Suprapubic skin (tissue), 4 donors: Measurements from ENCODE around the gene GOSR2. TPM values are rescaled to one million over a fixed set of nuclear protein-coding genes. Genes with fewer than 3 reads are reported as not detected.

Experiments
- DNase-seq, 2 donors: peaks; one replicate each; pipeline ENCODE4 v3.0.0-alpha.2; 2019; ENCODE audit warnings: low spot score in 2 of 2
- H3K27ac ChIP-seq: fragments of 200-600 bp; sonication (generic); one replicate; pipeline ENCODE4 v1.5.1; 2019
- H3K27me3 ChIP-seq: fragments of 200-600 bp; sonication (generic); one replicate; pipeline ENCODE4 v1.5.1; 2019
- H3K36me3 ChIP-seq: fragments of 200-600 bp; sonication (generic); one replicate; pipeline ENCODE4 v1.5.1; 2019
- H3K4me1 ChIP-seq: fragments of 200-600 bp; sonication (generic); one replicate; pipeline ENCODE4 v1.5.1; 2019
- H3K4me3 ChIP-seq: fragments of 200-600 bp; sonication (generic); one replicate; pipeline ENCODE4 v1.5.1; 2019; ENCODE audit warnings: mild to moderate bottlenecking
- H3K9me3 ChIP-seq: fragments of 200-600 bp; sonication (generic); one replicate; pipeline ENCODE4 v1.5.1; 2019
- EP300 ChIP-seq: sonication (generic); formaldehyde crosslinking; IDR thresholded peaks from one replicate; pipeline ENCODE4 v1.6.1; 2017; ENCODE audit warnings: antibody characterized with exemption
- POLR2A ChIP-seq, 2 donors: fragments of 450-650 bp; IDR thresholded peaks; one replicate each; pipeline ENCODE4 v1.6.1; 2017; ENCODE audit warnings: antibody characterized with exemption in 2 of 2, mild to moderate bottlenecking in 2 of 2, moderate library complexity in 2 of 2
- POLR2AphosphoS5 ChIP-seq, 3 donors: sonication (generic); formaldehyde crosslinking; IDR thresholded peaks; one replicate each; pipeline ENCODE4 v1.6.1; 2017; ENCODE audit warnings: antibody characterized with exemption in 3 of 3
- WGBS: methylation state at CpG from one replicate; pipeline ENCODE4 v1.1.5; 2018; 5-methylcytosine and 5-hydroxymethylcytosine counted together
- total RNA-seq, 4 donors: library from RNA; depleted of rRNA; stranded (reverse); fragments of >200 nt; gene quantifications; one replicate each; pipeline ENCODE4 v1.1.0, GENCODE V29; 2016
- TF ChIP-seq, protein P1 (sequence below), 2 donors: fragments of 200-600 bp in 1 of 2; fragments of 450-650 bp in 1 of 2; sonication (generic) in 1 of 2; IDR thresholded peaks; one replicate each; pipeline ENCODE4 v1.5.1; 2016 to 2019; ENCODE audit warnings: antibody characterized with exemption in 2 of 2, mild to moderate bottlenecking in 1 of 2, moderate library complexity in 1 of 2

Gene GOSR2
- total RNA-seq, 4 donors from 2014 or later = 28.1 to 72.6 (median 41.1) TPM

DNA sequence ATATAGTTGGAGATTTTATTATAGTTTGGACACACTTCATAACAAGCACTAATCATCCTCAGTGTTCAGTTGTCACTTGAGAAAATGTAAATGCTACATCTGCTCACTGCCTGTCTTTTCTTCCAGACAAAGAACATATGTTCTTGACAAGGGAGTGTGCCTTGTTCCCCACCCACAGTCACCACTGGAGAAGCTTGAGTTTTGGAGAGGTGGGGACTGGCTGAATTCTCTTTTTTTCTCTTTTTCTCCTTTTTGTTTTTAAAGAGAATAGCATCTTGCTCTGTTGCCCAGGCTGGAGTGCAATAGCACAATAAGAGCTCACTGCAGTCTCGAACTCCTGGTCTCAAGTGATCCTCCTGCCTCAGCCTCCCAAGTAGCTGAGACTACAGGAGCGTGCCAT, 40.6 kb downstream of the GOSR2 start:
- H3K27me3 ChIP-seq = no peaks in the 10 kb centered on the region
- H3K36me3 ChIP-seq = peaks cover 12% of the 10 kb centered on the region

DNA sequence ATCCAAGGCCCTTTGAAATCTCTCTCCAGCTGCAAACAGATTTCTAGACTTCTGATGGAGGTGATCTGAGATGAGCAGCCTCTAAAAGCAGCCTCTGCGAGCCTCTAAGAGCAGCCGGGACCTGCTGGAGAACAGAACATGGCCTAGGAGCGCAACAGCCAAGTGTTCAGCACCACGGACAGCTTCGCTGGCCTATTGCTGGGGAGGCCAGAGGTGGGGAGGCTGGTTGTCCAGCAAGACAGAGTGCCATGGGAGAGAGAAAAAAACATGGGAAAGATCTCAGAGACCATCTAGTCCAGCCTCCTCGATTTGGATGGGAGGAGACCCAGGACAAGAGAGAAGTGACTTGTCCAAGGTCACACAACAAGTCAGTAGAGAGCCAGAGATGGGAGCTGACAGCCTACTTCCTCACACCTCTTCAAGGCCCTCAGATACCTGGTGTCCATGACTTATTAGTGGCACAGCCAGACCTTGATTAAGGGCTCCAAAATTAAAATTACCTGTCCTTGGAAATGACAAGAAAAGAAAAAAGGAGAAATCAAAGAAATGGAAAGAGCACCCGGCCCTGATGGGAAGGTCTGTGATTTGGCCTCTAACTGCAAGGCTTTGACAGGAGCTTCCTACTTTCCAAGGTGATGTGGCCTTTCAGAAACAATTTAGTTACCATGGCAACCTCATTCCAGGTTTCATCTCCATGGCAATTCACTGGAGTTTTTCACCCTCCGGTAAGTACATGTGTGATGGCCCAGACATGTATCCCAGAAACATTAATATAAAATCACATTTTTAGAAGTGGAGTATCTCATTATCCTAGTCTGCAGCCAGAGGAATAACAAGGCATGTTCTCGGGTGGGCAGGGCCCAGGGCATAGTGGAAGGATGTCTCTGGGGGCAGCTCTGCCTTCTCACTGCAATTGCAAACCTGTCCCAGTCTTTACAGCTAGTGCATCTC, 41.6 kb downstream of the GOSR2 start:
- no peak overlapping the region for H3K4me3 ChIP-seq
- no peak overlapping the region for H3K27ac ChIP-seq
- peaks cover 21% of the 10 kb centered on the region for H3K36me3 ChIP-seq
- TF ChIP-seq, protein P1, sequence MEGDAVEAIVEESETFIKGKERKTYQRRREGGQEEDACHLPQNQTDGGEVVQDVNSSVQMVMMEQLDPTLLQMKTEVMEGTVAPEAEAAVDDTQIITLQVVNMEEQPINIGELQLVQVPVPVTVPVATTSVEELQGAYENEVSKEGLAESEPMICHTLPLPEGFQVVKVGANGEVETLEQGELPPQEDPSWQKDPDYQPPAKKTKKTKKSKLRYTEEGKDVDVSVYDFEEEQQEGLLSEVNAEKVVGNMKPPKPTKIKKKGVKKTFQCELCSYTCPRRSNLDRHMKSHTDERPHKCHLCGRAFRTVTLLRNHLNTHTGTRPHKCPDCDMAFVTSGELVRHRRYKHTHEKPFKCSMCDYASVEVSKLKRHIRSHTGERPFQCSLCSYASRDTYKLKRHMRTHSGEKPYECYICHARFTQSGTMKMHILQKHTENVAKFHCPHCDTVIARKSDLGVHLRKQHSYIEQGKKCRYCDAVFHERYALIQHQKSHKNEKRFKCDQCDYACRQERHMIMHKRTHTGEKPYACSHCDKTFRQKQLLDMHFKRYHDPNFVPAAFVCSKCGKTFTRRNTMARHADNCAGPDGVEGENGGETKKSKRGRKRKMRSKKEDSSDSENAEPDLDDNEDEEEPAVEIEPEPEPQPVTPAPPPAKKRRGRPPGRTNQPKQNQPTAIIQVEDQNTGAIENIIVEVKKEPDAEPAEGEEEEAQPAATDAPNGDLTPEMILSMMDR (IDR thresholded peaks at IDR 0.05) = no peak
- no peak for TF ChIP-seq POLR2A (IDR thresholded peaks at IDR 0.05)
- TF ChIP-seq EP300 = no peak
- TF ChIP-seq POLR2AphosphoS5 (IDR thresholded peaks at IDR 0.05) = no peak
- H3K9me3 ChIP-seq = no peaks in the 10 kb centered on the region
- no peaks in the 10 kb centered on the region for H3K27me3 ChIP-seq
- 65% methylated on average over 9 of the region's 9 CpGs for WGBS
- DNase-seq = no peak
- peaks cover 2% of the 10 kb centered on the region for H3K4me1 ChIP-seq

More for the DNA sequence above, 40.6 kb downstream of the GOSR2 start:
- H3K4me1 ChIP-seq = peaks cover 2% of the 10 kb centered on the region
- no peak overlapping the region for H3K4me3 ChIP-seq
- no peak for DNase-seq
- no peak for TF ChIP-seq EP300
- no peak for TF ChIP-seq POLR2AphosphoS5 (IDR thresholded peaks at IDR 0.05)
- TF ChIP-seq POLR2A (IDR thresholded peaks at IDR 0.05) = no peak
- TF ChIP-seq, protein P1 (IDR thresholded peaks at IDR 0.05) = no peak
- no peaks in the 10 kb centered on the region for H3K9me3 ChIP-seq
- WGBS = 80% methylated on average over 2 of the region's 2 CpGs
- H3K27ac ChIP-seq = no peak overlapping the region

DNA sequence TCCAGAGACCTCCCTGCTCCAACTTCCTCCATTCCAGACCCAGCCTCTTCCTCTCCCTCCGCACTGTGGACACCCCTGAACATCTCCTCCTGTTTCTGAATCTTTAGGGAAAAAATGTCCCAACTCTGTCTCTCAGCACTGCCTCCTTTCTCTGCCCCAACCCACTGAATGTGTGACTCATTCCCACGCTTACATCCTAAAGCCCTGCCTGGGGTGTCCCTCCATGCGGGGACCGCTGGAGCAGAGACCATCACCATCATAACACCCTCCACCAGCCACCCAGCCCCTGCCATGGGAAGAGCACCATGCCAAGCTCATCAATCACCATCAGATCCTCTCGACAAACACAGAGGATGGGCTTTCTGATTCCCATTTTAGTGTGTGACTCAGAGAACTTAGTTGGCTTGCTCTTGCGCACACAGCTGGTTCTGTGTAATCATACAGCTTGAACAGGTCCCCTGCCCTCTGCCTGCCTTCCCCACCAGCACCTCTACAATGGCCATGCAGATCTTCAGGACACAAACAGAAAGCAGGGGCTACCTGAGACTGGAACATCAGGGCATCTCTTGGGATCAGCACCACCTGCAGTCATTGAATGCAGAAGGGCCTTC, 45.4 kb downstream of the GOSR2 start:
- peaks cover 17% of the 10 kb centered on the region for H3K4me1 ChIP-seq
- H3K9me3 ChIP-seq = no peaks in the 10 kb centered on the region
- no peaks in the 10 kb centered on the region for H3K27me3 ChIP-seq
- H3K27ac ChIP-seq = no peak overlapping the region
- 87% methylated on average over 6 of the region's 6 CpGs for WGBS
- TF ChIP-seq EP300 = no peak
- TF ChIP-seq POLR2A (IDR thresholded peaks at IDR 0.05) = no peak
- TF ChIP-seq, protein P1 (IDR thresholded peaks at IDR 0.05) = no peak
- no peak for TF ChIP-seq POLR2AphosphoS5 (IDR thresholded peaks at IDR 0.05)
- DNase-seq = no peak
- peaks cover 21% of the 10 kb centered on the region for H3K36me3 ChIP-seq
- no peak overlapping the region for H3K4me3 ChIP-seq

DNA sequence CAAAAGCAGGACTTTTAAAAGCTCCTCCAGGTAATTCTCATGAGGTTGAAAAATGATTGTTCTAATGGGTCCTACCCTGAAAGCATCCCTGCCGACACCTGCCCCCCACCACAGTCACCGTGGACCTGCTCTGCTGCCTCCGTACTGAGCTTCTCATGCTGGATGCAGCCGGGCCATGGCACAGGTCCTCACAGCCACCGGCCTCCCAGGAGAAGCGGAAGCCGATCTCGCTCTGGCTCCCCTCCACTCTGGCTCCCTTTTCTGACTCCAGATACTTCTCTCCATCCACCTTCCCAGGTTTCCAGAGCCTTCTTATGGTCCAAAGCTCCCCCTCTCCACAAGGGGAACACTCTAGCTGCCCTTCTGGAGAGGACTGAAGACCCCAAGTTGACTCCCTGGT, 45.9 kb downstream of the GOSR2 start:
- TF ChIP-seq, protein P1 (IDR thresholded peaks at IDR 0.05) = no peak
- TF ChIP-seq POLR2A (IDR thresholded peaks at IDR 0.05) = no peak
- TF ChIP-seq EP300 = no peak
- no peak for TF ChIP-seq POLR2AphosphoS5 (IDR thresholded peaks at IDR 0.05)
- no peak for DNase-seq
- no peak overlapping the region for H3K27ac ChIP-seq
- H3K27me3 ChIP-seq = no peaks in the 10 kb centered on the region
- no peak overlapping the region for H3K4me3 ChIP-seq
- peaks cover 21% of the 10 kb centered on the region for H3K4me1 ChIP-seq
- H3K36me3 ChIP-seq = peaks cover 21% of the 10 kb centered on the region
- WGBS = 93% methylated on average over 8 of the region's 8 CpGs
- H3K9me3 ChIP-seq = no peaks in the 10 kb centered on the region

DNA sequence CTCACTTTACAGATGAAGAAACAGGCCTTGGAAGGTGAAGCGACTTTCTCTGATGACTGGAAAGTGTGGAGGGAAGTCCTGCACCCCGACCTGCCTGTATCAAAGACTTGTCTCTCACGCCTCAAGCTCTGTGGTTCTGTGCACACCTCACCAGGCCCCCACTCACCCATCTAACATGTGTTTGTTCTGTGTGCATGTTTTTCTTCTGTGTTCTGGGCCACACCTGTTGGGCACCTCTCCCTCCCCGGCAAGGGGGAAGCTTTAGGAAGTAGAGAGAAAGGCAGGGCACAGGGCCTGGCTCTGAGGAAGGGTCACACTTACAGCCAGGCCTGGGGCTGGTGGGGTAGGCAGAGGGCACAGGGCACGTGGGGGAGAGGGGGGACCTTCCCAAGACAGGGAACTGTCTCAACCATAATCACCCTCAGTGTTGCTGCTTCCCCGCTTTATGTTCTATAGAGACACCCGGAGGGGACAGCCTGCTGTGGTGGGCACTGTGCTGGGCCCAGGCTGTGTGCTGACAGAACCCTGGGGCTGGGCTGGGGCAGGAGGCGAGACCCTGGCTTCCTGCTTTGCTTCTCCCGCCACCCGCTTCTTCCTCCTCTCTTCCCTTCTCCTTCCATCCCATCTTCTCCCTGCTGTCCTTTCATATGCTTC, 48.8 kb downstream of the GOSR2 start:
- H3K9me3 ChIP-seq = no peaks in the 10 kb centered on the region
- TF ChIP-seq POLR2AphosphoS5 (IDR thresholded peaks at IDR 0.05) (no peak), EP300 (no peak), POLR2A (IDR thresholded peaks at IDR 0.05) (no peak)
- TF ChIP-seq, protein P1 (IDR thresholded peaks at IDR 0.05) = no peak
- peaks cover 6% of the 10 kb centered on the region for H3K27me3 ChIP-seq
- 71% methylated on average over 10 of the region's 10 CpGs for WGBS
- no peak for DNase-seq
- H3K27ac ChIP-seq = peak overlapping the region; percentile 59
- H3K36me3 ChIP-seq = peaks cover 21% of the 10 kb centered on the region
- peaks cover 21% of the 10 kb centered on the region for H3K4me1 ChIP-seq
- H3K4me3 ChIP-seq = no peak overlapping the region
